Measurements from ENCODE around the gene RAD21L1.

- TF ChIP-seq KDM1A (IDR thresholded peaks at IDR 0.05; ENCODE audit: low read depth) (no peak), CTCF (IDR thresholded peaks at IDR 0.05) (no peak), ZC3H11A (IDR thresholded peaks at IDR 0.05) (no peak), HOXA7 (CRISPR knock-in tag; IDR thresholded peaks at IDR 0.05) (no peak), BCL3 (IDR thresholded peaks at IDR 0.05) (no peak)
These were observed 19.3 kb upstream of the RAD21L1 start for GRCh38 chr20:1206366-1207148.
